Measurements from ENCODE around the gene CYSLTR2.

Gene CYSLTR2
- 0 to 5.3 (median 0.56) reads per million in 17 experiments for total RNA-seq

- peak; percentile 51 to 96 (median 80) for DNase-seq
These were observed at the start of gene CYSLTR2 for GRCh38 chr13:48653472-48653939. TSS of gene CYSLTR2 (plus strand) at chr13:48653929. CDS start at chr13:48706818, 52,889 bp downstream.

GRCh38 chr13:48615049-48615448 lies 38.7 kb upstream of the CYSLTR2 start:
- DNase-seq: peak; percentile 59 to 89 (median 73)

GRCh38 chr13:48618937-48619336 lies 34.8 kb upstream of the CYSLTR2 start:
- DNase-seq: no peak

GRCh38 chr13:48621056-48621455 lies 32.7 kb upstream of the CYSLTR2 start:
- no peak for DNase-seq

GRCh38 chr13:48624016-48624415 lies 29.7 kb upstream of the CYSLTR2 start:
- no peak for DNase-seq

GRCh38 chr13:48624858-48625257 lies 28.9 kb upstream of the CYSLTR2 start:
- DNase-seq: peak; percentile 63 to 77 (median 72)

- DNase-seq: no peak
These were observed 28.2 kb upstream of the CYSLTR2 start for GRCh38 chr13:48625413-48626076.

- peak; percentile 46 to 79 (median 68) for DNase-seq
These were observed 27.7 kb upstream of the CYSLTR2 start for GRCh38 chr13:48626077-48626449.

GRCh38 chr13:48626726-48627451 lies 26.8 kb upstream of the CYSLTR2 start:
- DNase-seq: no peak

GRCh38 chr13:48629277-48629676 lies 24.5 kb upstream of the CYSLTR2 start:
- DNase-seq: no peak

GRCh38 chr13:48630291-48630690 lies 23.4 kb upstream of the CYSLTR2 start:
- no peak for DNase-seq

GRCh38 chr13:48630773-48631172 lies 23.0 kb upstream of the CYSLTR2 start:
- DNase-seq: no peak

GRCh38 chr13:48631441-48631840 lies 22.3 kb upstream of the CYSLTR2 start:
- DNase-seq: no peak

GRCh38 chr13:48633700-48634099 lies 20.0 kb upstream of the CYSLTR2 start:
- no peak for DNase-seq

GRCh38 chr13:48634636-48635035 lies 19.1 kb upstream of the CYSLTR2 start:
- no peak for DNase-seq

- DNase-seq: no peak
These were observed 18.3 kb upstream of the CYSLTR2 start for GRCh38 chr13:48635478-48635877.

- no peak for DNase-seq
These were observed 17.2 kb upstream of the CYSLTR2 start for GRCh38 chr13:48636550-48636949.

- no peak for DNase-seq
These were observed 16.1 kb upstream of the CYSLTR2 start for GRCh38 chr13:48637601-48638000.

GRCh38 chr13:48640767-48641166 lies 13.0 kb upstream of the CYSLTR2 start:
- DNase-seq: no peak

GRCh38 chr13:48641404-48641803 lies 12.3 kb upstream of the CYSLTR2 start:
- DNase-seq: no peak

GRCh38 chr13:48642061-48642460 lies 11.7 kb upstream of the CYSLTR2 start:
- DNase-seq: no peak

GRCh38 chr13:48643159-48643558 lies 10.6 kb upstream of the CYSLTR2 start:
- no peak for DNase-seq

- DNase-seq: no peak
These were observed 9.6 kb upstream of the CYSLTR2 start for GRCh38 chr13:48644141-48644540.

GRCh38 chr13:48644951-48645350 lies 8.8 kb upstream of the CYSLTR2 start:
- DNase-seq: no peak
